Loucy (cell line): ENCODE data around the gene ASH1L.

ENCODE experiments used
- H2AFZ ChIP-seq: fragments of 200-600 bp; sonication (generic); 2 replicates; pipeline ENCODE4 v1.6.0; 2016; ENCODE audit warnings: antibody characterized with exemption, mild to moderate bottlenecking, low read length, moderate library complexity
- H3F3A ChIP-seq: fragments of 200-600 bp; 2 replicates; pipeline ENCODE4 v1.6.0; 2016; ENCODE audit warnings: antibody characterized with exemption, low read depth, mild to moderate bottlenecking
- H3K27me3 ChIP-seq: fragments of 200-600 bp; sonication (generic); 2 replicates; pipeline ENCODE4 v1.6.1; 2014; ENCODE audit warnings: low read length, mild to moderate bottlenecking; ENCODE audit not compliant: insufficient read depth, poor library complexity, severe bottlenecking
- H3K36me3 ChIP-seq: fragments of 200-600 bp; sonication (generic); 2 replicates; pipeline ENCODE4 v1.6.1; 2016; ENCODE audit warnings: low read length; ENCODE audit not compliant: insufficient read depth
- H3K4me1 ChIP-seq: fragments of 200-600 bp; sonication (generic); 2 replicates; pipeline ENCODE4 v1.5.1; 2014; ENCODE audit warnings: low read length, mild to moderate bottlenecking; ENCODE audit not compliant: insufficient read depth, poor library complexity, severe bottlenecking
- H3K4me2 ChIP-seq: fragments of 200-600 bp; sonication (generic); 2 replicates; pipeline ENCODE4 v1.6.0; 2014; ENCODE audit warnings: antibody characterized with exemption, low read length, low read depth, mild to moderate bottlenecking; ENCODE audit not compliant: poor library complexity, severe bottlenecking
- H3K4me3 ChIP-seq: fragments of 200-600 bp; sonication (generic); 2 replicates; pipeline ENCODE4 v1.5.1; 2014; ENCODE audit warnings: low read length, mild to moderate bottlenecking, mixed read lengths; ENCODE audit not compliant: poor library complexity, severe bottlenecking
- H3K79me2 ChIP-seq: fragments of 200-600 bp; sonication (generic); 2 replicates; pipeline ENCODE4 v1.6.1; 2014; ENCODE audit warnings: low read length; ENCODE audit not compliant: insufficient read depth
- H3K9ac ChIP-seq: fragments of 200-600 bp; sonication (generic); 2 replicates; pipeline ENCODE4 v1.6.0; 2014; ENCODE audit warnings: mild to moderate bottlenecking, low read depth, low read length, moderate library complexity; ENCODE audit not compliant: poor library complexity, severe bottlenecking
- H3K9me2 ChIP-seq: fragments of 200-600 bp; sonication (generic); replicated peaks from 2 replicates; pipeline ENCODE4 v1.6.1; 2016; ENCODE audit warnings: low read depth, low read length, mixed read lengths
- H3K9me3 ChIP-seq: fragments of 200-600 bp; sonication (generic); 2 replicates; pipeline ENCODE4 v1.6.1; 2014; ENCODE audit warnings: mild to moderate bottlenecking, antibody characterized with exemption, low read length, low read depth; ENCODE audit not compliant: insufficient read depth
- H4K20me1 ChIP-seq: fragments of 200-600 bp; sonication (generic); 2 replicates; pipeline ENCODE4 v1.6.0; 2014; ENCODE audit warnings: antibody characterized with exemption, low read length, mild to moderate bottlenecking; ENCODE audit not compliant: insufficient read depth, poor library complexity, severe bottlenecking
- EZH2phosphoT487 ChIP-seq: fragments of 200-600 bp; IDR thresholded peaks from 2 replicates; pipeline ENCODE4 v1.6.1; 2018; ENCODE audit warnings: antibody characterized with exemption, mild to moderate bottlenecking, moderate library complexity, borderline replicate concordance
- TF ChIP-seq, protein P1 (sequence below): fragments of 200-600 bp; sonication (generic); conservative IDR thresholded peaks from 2 replicates; pipeline ENCODE4 v1.5.1; 2014; ENCODE audit warnings: mild to moderate bottlenecking, antibody characterized with exemption, low read length

Gene ASH1L

DNA sequence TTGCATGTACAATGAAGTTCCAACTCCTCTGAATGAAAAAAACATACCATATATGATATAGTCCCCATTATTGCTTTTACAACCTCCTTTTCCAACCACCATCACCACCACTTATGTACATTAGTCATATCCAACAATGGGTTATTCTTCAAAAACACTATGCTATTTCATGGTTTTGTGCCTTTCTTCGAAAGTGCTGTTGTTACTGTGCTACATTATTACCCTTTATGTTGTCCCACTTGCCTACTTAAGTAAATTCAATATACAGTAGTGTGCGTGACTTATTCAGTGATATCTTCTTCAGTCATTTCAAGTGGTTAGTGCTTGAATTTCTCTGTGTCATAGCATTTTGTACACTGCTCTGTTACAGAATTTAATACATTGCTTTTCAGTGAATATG is 105.3 kb downstream of the ASH1L start:
- H3F3A ChIP-seq = no peaks in the 10 kb centered on the region
- H2AFZ ChIP-seq = no peak overlapping the region
- TF ChIP-seq EZH2phosphoT487 = no peak
- TF ChIP-seq, protein P1, sequence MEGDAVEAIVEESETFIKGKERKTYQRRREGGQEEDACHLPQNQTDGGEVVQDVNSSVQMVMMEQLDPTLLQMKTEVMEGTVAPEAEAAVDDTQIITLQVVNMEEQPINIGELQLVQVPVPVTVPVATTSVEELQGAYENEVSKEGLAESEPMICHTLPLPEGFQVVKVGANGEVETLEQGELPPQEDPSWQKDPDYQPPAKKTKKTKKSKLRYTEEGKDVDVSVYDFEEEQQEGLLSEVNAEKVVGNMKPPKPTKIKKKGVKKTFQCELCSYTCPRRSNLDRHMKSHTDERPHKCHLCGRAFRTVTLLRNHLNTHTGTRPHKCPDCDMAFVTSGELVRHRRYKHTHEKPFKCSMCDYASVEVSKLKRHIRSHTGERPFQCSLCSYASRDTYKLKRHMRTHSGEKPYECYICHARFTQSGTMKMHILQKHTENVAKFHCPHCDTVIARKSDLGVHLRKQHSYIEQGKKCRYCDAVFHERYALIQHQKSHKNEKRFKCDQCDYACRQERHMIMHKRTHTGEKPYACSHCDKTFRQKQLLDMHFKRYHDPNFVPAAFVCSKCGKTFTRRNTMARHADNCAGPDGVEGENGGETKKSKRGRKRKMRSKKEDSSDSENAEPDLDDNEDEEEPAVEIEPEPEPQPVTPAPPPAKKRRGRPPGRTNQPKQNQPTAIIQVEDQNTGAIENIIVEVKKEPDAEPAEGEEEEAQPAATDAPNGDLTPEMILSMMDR = no peak
- no peaks in the 10 kb centered on the region for H3K9me3 ChIP-seq
- no peaks in the 10 kb centered on the region for H3K27me3 ChIP-seq
- H3K9me2 ChIP-seq = no peaks in the 10 kb centered on the region
- H3K4me3 ChIP-seq = no peak overlapping the region
- H3K9ac ChIP-seq = no peak overlapping the region
- H3K36me3 ChIP-seq = peaks cover 37% of the 10 kb centered on the region; the same call in 1 of the 2 replicates
- no peaks in the 10 kb centered on the region for H4K20me1 ChIP-seq
- no peaks in the 10 kb centered on the region for H3K4me1 ChIP-seq
- no peaks in the 10 kb centered on the region for H3K79me2 ChIP-seq
- H3K4me2 ChIP-seq = no peak overlapping the region

DNA sequence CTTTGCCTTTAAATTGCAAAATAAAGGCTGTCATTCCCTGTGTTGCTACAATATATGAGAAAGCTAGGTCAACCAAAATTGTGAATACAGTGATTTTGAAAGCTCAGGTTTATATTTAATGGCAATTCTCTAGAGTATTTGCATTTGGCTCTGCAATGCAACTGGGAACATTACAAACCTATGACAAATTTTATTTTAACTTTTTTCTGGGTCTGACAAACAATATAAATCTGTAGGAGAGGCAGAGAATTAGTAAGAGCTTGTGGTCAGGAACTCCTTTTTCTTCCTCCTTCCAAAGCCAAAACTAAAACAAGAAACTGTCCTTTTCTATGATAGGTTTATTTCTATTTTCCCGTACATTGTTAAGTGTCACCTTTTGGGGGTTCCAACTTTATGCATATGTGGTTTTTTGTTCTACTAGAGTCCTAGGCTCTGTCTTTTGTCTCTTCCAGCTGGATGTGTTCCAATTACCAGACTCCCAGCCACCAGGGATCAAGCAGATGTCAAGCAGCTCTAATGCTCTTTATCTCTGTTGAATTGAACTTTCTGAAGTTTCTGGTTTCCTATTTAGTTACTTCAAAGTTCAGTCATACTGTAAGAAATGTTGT is 106.9 kb downstream of the ASH1L start:
- H3K9me3 ChIP-seq = no peaks in the 10 kb centered on the region
- no peak overlapping the region for H3K9ac ChIP-seq
- H2AFZ ChIP-seq = no peak overlapping the region
- no peak for TF ChIP-seq EZH2phosphoT487
- TF ChIP-seq, protein P1 = no peak
- H4K20me1 ChIP-seq = no peaks in the 10 kb centered on the region
- H3K27me3 ChIP-seq = no peaks in the 10 kb centered on the region
- H3K9me2 ChIP-seq = no peaks in the 10 kb centered on the region
- H3K4me3 ChIP-seq = no peak overlapping the region
- H3F3A ChIP-seq = no peaks in the 10 kb centered on the region
- H3K79me2 ChIP-seq = no peaks in the 10 kb centered on the region
- no peak overlapping the region for H3K4me2 ChIP-seq
- no peaks in the 10 kb centered on the region for H3K4me1 ChIP-seq
- H3K36me3 ChIP-seq = peaks cover 39% of the 10 kb centered on the region; the same call in 1 of the 2 replicates

DNA sequence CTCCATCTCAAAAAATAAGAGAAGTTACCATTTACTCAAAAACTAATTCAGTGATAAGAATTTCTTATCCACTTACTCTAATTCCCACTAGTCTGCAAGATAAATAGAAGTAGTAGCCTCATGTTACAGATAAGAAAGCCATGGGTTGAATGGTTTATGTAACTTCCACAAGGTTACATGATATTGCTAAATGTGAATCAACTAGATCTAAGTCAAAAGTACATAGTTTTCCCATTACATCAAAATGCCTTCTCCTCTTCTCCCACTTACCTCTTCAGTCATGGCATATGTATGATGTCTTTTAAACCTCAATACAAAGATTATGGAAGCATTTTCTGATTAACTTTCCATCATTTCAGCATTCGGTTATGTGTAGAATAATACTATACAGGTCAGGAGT is 108.5 kb downstream of the ASH1L start:
- Histone ChIP-seq H3K4me1 (no peaks in the 10 kb centered on the region), H4K20me1 (no peaks in the 10 kb centered on the region), H3K27me3 (no peaks in the 10 kb centered on the region), H3K9ac (no peak overlapping the region), H3K4me2 (no peak overlapping the region), H3K9me2 (no peaks in the 10 kb centered on the region), H3K79me2 (no peaks in the 10 kb centered on the region), H2AFZ (no peak overlapping the region), H3K36me3 (peaks cover 43% of the 10 kb centered on the region; the same call in 1 of the 2 replicates), H3K4me3 (no peak overlapping the region), H3K9me3 (no peaks in the 10 kb centered on the region), H3F3A (no peaks in the 10 kb centered on the region)
- TF ChIP-seq EZH2phosphoT487 = no peak
- TF ChIP-seq, protein P1 = no peak
